GDM1 (cell line): ENCODE measurements around the gene RFX7.

Source experiments
- DNase-seq: peaks from one replicate; lab custom pipeline; 2025; lab: John Stamatoyannopoulos, UW

The RFX7 gene

GRCh38 chr15:56045068-56045748, 198.5 kb downstream of the RFX7 start:
- DNase-seq = no peak

DNA sequence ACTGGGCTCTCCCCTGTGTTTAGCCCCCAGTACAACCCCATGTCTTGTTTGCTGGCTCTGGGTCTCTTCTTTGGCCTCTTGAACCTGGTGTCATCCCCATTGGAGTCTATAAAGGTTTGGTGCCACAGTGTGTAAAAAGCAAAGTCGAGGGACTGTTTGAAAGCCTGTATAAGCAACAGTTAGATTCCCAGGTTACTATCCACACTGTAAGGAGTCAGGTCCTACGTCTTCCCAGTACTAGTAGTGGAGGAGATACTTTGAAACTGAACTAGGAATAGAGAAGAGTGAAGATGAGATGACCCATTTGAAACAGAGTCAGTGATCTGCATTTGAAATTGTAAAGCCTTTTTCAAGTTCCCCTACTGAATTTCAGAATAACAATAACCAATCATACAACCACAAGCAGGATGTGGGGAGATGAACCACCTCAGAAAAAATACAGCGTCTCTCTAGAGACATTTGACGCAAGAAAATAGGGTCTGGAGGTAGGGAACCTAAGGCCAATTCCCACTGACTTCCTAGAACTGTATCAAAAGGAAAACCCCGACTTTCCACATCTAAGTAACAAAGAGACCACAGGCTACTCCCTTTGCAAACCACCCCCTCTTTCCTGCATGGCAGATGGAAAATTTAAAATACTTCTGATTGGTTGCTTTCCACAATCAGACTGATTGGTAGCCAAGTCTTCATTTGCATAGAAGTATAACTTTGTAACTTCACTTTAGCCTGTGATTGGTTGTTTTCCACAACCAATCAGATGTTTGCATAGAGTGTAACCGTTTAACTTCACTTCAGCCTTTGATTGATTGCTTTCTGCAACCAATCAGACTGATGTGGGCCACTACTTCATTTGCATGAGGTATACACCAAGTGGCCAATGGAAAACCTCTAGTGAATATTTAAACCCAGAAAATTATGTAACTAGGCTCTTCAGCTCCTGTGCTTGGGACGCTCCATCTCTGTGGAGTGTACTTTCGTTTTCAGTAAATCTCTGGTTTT, 200.4 kb downstream of the RFX7 start:
- DNase-seq = no peak

DNA sequence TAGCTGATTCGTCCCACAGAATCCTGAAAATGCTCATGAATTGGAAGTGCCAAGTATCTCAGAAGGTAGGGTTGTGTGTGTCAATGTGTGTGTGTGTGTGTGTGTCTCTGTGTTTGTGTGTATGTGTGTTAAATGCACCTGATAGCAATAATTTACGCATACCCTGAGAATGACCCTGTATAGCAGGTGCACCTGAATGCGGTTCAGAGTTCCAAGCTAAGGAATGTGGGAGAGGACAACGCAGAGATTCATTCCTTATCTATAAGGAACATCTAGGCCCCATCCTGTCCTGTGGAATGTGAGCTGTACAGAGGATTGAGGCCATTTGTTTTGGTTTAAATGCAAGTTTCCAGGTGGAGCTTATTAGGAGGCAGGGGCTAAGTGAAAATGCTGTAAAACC, 201.2 kb downstream of the RFX7 start:
- DNase-seq = no peak

DNA sequence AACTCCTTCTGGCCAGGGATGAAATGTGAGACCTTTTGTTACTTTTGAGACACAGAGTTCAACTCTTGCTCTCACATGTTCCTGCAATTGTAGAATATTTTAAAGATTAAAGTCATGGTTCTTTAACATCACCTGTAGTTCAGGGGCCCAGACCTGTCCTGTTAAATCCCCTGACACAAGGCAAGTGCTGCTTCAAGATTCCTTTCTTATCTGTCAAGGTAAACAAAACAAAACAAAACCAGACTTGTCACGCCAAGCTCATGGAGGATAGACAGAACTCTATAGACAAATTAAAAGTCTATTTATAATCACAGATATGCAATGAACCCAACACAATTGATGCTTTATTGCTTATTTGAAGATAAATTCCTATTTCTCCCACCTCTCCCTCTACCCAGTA, 201.6 kb downstream of the RFX7 start:
- DNase-seq = no peak

DNA sequence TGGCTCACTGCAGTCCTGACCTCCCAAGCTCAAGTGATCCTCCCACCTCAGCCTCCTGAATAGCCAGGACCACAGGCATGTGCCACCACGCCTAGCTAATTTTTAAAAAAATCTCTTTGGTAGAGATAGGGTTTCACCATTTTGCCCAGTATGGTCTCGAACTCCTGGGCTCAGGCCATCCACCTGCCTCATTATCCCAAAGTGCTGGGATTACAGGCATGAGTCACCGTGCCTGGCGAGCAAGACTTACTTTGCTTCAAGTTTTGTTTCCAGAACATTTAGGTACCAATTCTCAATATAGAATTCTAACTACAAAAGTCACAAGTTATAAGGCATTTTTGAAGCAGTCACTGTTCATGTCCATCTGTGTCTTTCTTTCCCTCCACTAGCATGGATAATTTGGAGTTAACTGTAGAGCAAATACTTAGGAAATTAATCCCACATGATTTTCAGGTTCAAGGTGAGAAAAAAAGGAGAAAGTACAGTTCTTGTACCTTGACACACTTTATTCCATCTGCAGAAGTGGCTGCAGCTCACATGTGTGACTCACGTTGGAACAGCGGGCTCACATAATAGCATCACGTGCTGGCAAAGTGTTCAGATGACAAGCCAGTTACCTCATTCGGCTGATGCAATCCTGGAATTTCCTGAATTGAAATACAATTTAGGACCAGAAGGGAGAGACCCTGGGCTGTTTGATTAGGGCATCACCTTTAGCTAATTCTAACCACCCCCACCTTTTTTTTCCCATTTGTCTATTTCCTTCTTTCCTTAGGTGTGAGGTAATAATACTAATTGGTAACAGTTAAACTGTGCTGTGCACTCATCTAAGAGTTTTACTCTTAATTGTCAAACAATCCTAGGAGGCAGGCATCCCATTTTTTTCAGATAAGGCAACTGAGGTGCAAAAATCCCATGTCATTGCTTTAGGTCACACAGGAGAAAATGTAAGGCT, 203.3 kb downstream of the RFX7 start:
- DNase-seq = no peak

DNA sequence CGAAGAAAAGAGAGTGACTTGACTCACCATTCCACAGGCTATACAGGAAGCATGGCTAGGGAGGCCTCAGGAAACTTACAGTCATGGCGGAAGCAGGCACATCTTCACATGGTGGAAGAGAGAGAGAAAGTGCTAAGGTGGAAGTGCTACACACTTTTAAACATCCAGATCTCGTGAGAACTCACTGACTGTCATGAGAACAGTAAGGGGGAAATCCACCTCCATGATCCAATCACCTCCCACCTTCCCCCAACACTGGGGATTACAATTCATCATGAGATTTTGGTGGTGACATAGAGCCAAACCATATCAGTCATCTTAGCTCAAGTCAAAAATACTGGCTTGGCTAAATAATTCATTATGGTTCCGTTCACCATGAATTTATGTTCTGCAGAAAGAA, 205.0 kb downstream of the RFX7 start:
- no peak for DNase-seq

- no peak for DNase-seq
These were observed 205.7 kb downstream of the RFX7 start for GRCh38 chr15:56038015-56038414.
